Left lung (tissue), 10 donors: Measurements from ENCODE around the gene ACOT7. TPM values are rescaled to one million over a fixed set of nuclear protein-coding genes. Genes with fewer than 3 reads are reported as not detected.

Source experiments
- ATAC-seq: fragments of 200-7000 bp; cut with Tn5 transposase; one replicate; pipeline ENCODE4 v1.9.1; 2020; ENCODE audit warnings: moderate library complexity
- DNase-seq, 4 donors: peaks; one replicate each; pipeline ENCODE4 v3.0.0-alpha.2; 2013 to 2020
- H3K27ac ChIP-seq, 2 donors: fragments of 200-600 bp; sonication (generic) in 1 of 2; one replicate each; pipeline versions ENCODE4 v1.5.0 to v1.8.0; 2020 to 2021
- H3K27me3 ChIP-seq, 2 donors: fragments of 200-600 bp; sonication (generic) in 1 of 2; one replicate each; pipeline versions ENCODE4 v1.5.0 to v1.8.0; 2020 to 2021
- H3K36me3 ChIP-seq, 2 donors: fragments of 200-600 bp; sonication (generic) in 1 of 2; one replicate each; pipeline versions ENCODE4 v1.5.0 to v1.8.0; 2020 to 2021
- H3K4me1 ChIP-seq, 2 donors: fragments of 200-600 bp; one replicate each; pipeline ENCODE4 v1.8.0; 2021
- H3K4me3 ChIP-seq, 2 donors: fragments of 200-600 bp; sonication (generic) in 1 of 2; one replicate each; pipeline versions ENCODE4 v1.5.0 to v1.8.0; 2020 to 2021; ENCODE audit warnings: mild to moderate bottlenecking in 1 of 2
- H3K9me3 ChIP-seq, 2 donors: fragments of 200-600 bp; sonication (generic) in 1 of 2; one replicate each; pipeline versions ENCODE4 v1.5.0 to v1.8.0; 2020 to 2021
- intact Hi-C, 2 donors: fragments of 100-400 bp; cut with DNase I; formaldehyde crosslinking; loops; one replicate each; pipeline versions ENCODE4 v1.11.2 to v1.14.2; 2022
- polyA plus RNA-seq, 6 donors: library from polyadenylated mRNA; unstranded; fragments of 120-200 nt; gene quantifications; one replicate each; pipeline ENCODE4 v1.2.1, GENCODE V29; 2013; ENCODE audit not compliant: insufficient read length in 6 of 6
- total RNA-seq, 2 donors: library from RNA; stranded (reverse); fragmentation: NEBNext Ultra II Directional; extraction: Animal tissue kit (Norgen Biotek cat#: 25700); gene quantifications; one replicate each; pipeline ENCODE4 v1.2.1, GENCODE V29; 2021
- TF ChIP-seq, protein P1 (sequence below), 2 donors: fragments of 200-600 bp; sonication (generic) in 1 of 2; IDR thresholded peaks; one replicate each; pipeline versions ENCODE4 v1.5.0 to v1.8.0; 2021; ENCODE audit warnings: antibody characterized with exemption in 2 of 2
- donor health status: DM: no; HTN: yes; CAD: no.
- donor health status: DM: no; HTN: no; CAD: no.

ACOT7 gene
- total and polyA plus RNA-seq, 8 donors = 13.1 to 30.1 (median 14.9) TPM

DNA sequence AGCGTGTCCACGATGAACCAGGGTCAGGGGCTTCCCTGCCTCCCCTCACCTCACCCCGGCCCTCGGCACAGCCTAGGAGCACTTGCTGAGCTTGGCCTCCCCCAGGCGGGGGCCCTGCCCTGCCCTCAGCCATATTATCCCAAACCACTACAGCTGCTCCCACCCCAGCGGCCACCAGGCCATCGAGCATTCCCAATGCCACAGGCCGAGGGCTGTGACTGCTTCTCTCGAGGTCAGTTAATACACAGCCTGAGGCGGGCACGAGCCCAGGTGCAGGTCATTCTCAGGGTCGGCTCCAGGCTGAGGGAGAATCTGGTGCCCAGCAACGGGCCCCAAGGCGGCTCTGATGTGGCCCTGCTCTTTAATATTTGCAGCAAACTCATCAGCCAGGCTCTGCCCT is 124.3 kb downstream of the ACOT7 start:
- Histone ChIP-seq H3K27ac (no peak overlapping the region), H3K4me3 (no peak overlapping the region), H3K4me1 (no peaks in the 10 kb centered on the region), H3K36me3 (no peaks in the 10 kb centered on the region), H3K9me3 (no peaks in the 10 kb centered on the region), H3K27me3 (no peaks in the 10 kb centered on the region)
- TF ChIP-seq, protein P1, sequence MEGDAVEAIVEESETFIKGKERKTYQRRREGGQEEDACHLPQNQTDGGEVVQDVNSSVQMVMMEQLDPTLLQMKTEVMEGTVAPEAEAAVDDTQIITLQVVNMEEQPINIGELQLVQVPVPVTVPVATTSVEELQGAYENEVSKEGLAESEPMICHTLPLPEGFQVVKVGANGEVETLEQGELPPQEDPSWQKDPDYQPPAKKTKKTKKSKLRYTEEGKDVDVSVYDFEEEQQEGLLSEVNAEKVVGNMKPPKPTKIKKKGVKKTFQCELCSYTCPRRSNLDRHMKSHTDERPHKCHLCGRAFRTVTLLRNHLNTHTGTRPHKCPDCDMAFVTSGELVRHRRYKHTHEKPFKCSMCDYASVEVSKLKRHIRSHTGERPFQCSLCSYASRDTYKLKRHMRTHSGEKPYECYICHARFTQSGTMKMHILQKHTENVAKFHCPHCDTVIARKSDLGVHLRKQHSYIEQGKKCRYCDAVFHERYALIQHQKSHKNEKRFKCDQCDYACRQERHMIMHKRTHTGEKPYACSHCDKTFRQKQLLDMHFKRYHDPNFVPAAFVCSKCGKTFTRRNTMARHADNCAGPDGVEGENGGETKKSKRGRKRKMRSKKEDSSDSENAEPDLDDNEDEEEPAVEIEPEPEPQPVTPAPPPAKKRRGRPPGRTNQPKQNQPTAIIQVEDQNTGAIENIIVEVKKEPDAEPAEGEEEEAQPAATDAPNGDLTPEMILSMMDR (IDR thresholded peaks at IDR 0.05) = no peak
- intact Hi-C loops = no loop called here
- DNase-seq (no peak), ATAC-seq (no peak)

DNA sequence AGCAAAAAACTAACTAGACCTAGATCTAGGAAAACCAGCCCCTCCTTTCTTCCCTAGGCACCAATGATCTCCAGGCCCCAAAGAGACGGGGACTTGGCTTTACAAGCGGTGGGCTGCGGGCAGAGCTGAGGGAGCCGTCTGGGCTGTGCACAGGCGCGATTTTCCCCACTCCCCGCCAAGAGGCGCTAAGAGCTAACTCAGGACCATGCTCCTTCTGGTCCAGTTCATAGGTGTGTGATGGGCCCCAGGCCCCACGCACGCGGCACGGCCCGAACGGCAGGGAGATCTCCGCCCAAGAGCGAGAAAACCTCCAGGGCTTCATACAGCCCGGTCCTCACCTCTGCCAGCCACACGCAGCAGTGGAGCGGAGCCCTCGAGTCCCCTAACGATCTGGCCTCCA is 125.2 kb downstream of the ACOT7 start:
- Histone ChIP-seq H3K9me3 (no peaks in the 10 kb centered on the region), H3K36me3 (no peaks in the 10 kb centered on the region), H3K27me3 (peaks cover 0 to under 1% of the 10 kb centered on the region in 2 donors), H3K4me1 (peaks cover 0 to 4% of the 10 kb centered on the region in 2 donors), H3K4me3 (no peak overlapping the region), H3K27ac (no peak overlapping the region)
- ATAC-seq (no peak), DNase-seq (no peak)
- TF ChIP-seq, protein P1 (IDR thresholded peaks at IDR 0.05) = no peak
- intact Hi-C loops = no loop called here

DNA sequence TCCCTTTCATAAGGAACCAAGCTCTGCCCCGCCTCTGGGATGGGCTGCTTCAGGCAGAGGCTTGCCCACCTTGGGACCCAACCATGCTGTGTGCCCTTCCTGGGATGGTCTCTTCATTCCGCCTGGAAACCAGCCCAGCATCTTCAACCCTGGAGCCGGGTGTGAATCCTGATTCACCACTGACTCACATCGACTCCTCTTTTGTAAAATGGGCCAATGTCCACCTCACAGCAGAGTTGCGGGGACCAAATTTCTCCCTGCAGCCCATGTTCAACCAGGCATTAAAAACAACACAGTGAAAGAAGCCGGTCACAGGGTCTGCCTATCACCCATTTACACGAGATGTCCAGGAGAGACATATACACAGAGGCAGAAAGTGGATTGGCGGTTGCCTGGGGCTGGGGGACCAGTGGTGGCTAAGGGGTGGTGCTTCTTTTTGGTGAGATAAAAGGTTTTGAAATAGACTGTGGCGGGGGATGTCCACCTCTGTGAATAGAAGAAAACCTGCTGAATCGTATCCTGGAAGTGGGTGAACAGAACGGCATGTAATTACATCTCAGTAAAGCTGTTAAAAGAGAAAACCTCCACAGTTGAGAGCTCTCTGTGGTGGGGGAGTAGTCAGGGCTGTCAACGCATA is 125.8 kb downstream of the ACOT7 start:
- Histone ChIP-seq H3K4me3 (no peak overlapping the region), H3K9me3 (no peaks in the 10 kb centered on the region), H3K27ac (no peak overlapping the region), H3K27me3 (peaks cover 0 to 7% of the 10 kb centered on the region in 2 donors), H3K36me3 (no peaks in the 10 kb centered on the region), H3K4me1 (peaks cover 0 to 6% of the 10 kb centered on the region in 2 donors)
- intact Hi-C loops = no loop called here
- TF ChIP-seq, protein P1 (IDR thresholded peaks at IDR 0.05) = no peak
- DNase-seq = no peak
- ATAC-seq = no peak

DNA sequence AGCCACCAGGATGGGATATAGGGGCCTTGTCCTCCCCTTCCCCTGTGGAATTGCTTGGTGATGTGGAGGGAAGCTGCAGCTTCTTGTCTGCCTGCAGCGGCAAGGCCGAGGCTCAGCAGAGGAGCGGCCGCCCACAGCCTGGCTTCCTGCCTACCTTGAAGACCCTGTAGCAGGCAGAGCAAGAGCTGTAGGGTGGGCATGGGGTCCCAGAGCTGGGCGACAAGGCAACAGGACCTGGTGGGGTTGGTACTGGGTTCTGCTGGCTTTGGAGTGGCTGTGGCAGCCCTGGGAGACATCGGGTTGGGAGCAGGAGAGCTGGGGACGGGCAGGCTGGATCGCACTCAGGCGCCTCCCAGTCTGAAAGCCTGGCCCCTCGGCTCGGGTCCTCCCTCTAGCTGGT is 126.9 kb downstream of the ACOT7 start:
- Histone ChIP-seq H3K4me1 (peaks cover 3 to 6% of the 10 kb centered on the region in 2 donors), H3K9me3 (no peaks in the 10 kb centered on the region), H3K27ac (no peak overlapping the region), H3K27me3 (peaks cover 0 to 18% of the 10 kb centered on the region in 2 donors), H3K36me3 (no peaks in the 10 kb centered on the region), H3K4me3 (no peak overlapping the region)
- intact Hi-C loops = no loop called here
- TF ChIP-seq, protein P1 (IDR thresholded peaks at IDR 0.05) = no peak
- ATAC-seq (no peak), DNase-seq (no peak)

DNA sequence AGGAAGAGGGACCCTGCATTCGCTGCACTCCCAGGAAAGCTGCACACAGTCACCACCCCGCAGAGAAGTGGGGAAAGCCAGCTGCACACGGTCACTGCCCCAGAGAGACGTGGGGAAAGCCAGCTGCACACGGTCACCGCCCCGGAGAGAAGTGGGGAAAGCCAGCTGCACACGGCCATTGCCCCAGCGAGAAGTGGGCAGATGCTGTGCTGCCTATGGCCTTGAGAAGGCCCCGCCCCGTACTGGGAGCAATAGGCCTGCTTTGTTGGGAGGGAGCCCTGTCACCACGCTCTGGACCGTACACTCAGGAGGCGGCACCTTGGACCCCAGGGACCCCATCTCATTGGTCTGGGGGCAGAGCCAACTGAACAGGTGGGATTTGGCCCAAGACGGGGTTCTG is 128.4 kb downstream of the ACOT7 start:
- Histone ChIP-seq H3K36me3 (no peaks in the 10 kb centered on the region), H3K27ac (no peak overlapping the region), H3K4me1 (peaks cover 6 to 14% of the 10 kb centered on the region in 2 donors), H3K4me3 (no peak overlapping the region), H3K9me3 (no peaks in the 10 kb centered on the region), H3K27me3 (peaks cover 0 to 32% of the 10 kb centered on the region in 2 donors)
- DNase-seq (no peak), ATAC-seq (no peak)
- TF ChIP-seq, protein P1 (IDR thresholded peaks at IDR 0.05) = no peak
- intact Hi-C loops = no loop called here
